ENCODE data around the gene EREG. TPM values are rescaled to one million over a fixed set of nuclear protein-coding genes. Genes with fewer than 3 reads are reported as not detected.

Gene EREG
- total RNA-seq, 2 experiments from 2014 or later, result not detected

DNA sequence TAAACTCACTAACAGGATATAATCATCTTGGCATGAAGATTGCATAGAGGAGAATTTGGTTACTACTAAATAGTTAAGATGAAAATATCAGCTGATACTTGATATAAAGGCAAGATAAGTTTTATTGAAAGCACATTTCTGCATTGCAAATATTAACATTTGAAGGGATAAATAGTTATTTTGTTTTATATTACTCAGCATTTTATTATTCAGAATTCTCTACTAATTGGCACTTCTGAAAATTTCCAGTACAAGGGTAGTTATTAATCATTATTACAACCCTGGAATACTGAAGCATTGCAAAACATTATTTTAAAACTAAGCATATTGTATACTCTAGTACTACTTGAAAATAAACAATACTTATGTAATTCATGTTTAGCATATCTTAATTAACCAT lies 47.3 kb downstream of the EREG start:
- POLR2A ChIA-PET, result no interaction called here
- CTCF ChIA-PET (ENCODE audit: unreplicated experiment), result no interaction called here

DNA sequence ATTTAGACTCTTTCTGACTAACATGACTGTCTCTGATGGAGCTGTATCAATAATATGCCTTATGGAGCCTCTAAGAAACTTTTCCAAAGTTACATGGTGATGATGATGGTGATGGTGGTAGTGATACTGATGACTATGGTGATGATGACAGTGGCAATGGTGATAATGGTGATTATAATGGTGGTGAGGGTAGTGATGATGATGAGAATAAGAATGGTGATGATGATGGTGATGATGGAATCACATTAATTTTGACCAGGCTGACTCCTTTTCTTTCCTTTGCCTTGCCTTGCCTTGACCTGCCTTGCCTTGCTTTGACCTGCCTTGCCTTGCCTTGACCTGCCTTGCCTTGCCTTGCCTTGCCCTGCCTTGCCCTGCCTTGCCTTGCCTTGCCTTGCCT lies 48.3 kb downstream of the EREG start:
- CTCF ChIA-PET (ENCODE audit: unreplicated experiment), result no interaction called here
- H3K27ac ChIP-seq (ENCODE audit: low read depth, low read length, poor library complexity, severe bottlenecking), result no peak overlapping the region
- H3K4me1 ChIP-seq (ENCODE audit: insufficient read depth, low read length, poor library complexity, severe bottlenecking), result no peaks in the 10 kb centered on the region
- H3K79me2 ChIP-seq (ENCODE audit: insufficient read depth, low read depth, low read length), result no peaks in the 10 kb centered on the region
- no peaks in the 10 kb centered on the region for H4K20me1 ChIP-seq (ENCODE audit: insufficient read depth, low read length)
- H3K4me2 ChIP-seq (ENCODE audit: low read length), result no peak overlapping the region
- no peak overlapping the region for H2AFZ ChIP-seq (ENCODE audit: low read length)
- no peaks in the 10 kb centered on the region for H3K36me3 ChIP-seq (ENCODE audit: insufficient read depth, low read length)
- TF ChIP-seq EZH2phosphoT487 (IDR thresholded peaks at IDR 0.05; ENCODE audit: borderline replicate concordance, low read depth, low read length) (no peak), CTCF (conservative IDR thresholded peaks at IDR 0.05; ENCODE audit: low read length) (no peak)
- POLR2A ChIA-PET, result no interaction called here
- intact Hi-C loops (cut with micrococcal nuclease; ENCODE audit: unreplicated experiment), result no loop called here
- DNase-seq (ENCODE audit: low spot score), result no peak
- no peak overlapping the region for H3K4me3 ChIP-seq (ENCODE audit: low read depth, low read length, poor library complexity, severe bottlenecking)
- H3K9me2 ChIP-seq (ENCODE audit: insufficient read depth, low read length), result no peaks in the 10 kb centered on the region
- H3K9me3 ChIP-seq (ENCODE audit: low read length), result no peaks in the 10 kb centered on the region
- BruUV-seq (replicated peaks), result no TSS peak

More for the DNA sequence above, 47.3 kb downstream of the EREG start:
- DNase-seq (ENCODE audit: low spot score), result no peak
- no peaks in the 10 kb centered on the region for H3K4me1 ChIP-seq (ENCODE audit: insufficient read depth, low read length, poor library complexity, severe bottlenecking)
- H3K27ac ChIP-seq (ENCODE audit: low read depth, low read length, poor library complexity, severe bottlenecking), result no peak overlapping the region
- no peak overlapping the region for H3K4me3 ChIP-seq (ENCODE audit: low read depth, low read length, poor library complexity, severe bottlenecking)
- H3K4me2 ChIP-seq (ENCODE audit: low read length), result no peak overlapping the region
- TF ChIP-seq CTCF (conservative IDR thresholded peaks at IDR 0.05; ENCODE audit: low read length) (no peak), EZH2phosphoT487 (IDR thresholded peaks at IDR 0.05; ENCODE audit: borderline replicate concordance, low read depth, low read length) (no peak)
- no peaks in the 10 kb centered on the region for H3K9me3 ChIP-seq (ENCODE audit: low read length)
- no peak overlapping the region for H2AFZ ChIP-seq (ENCODE audit: low read length)
- no TSS peak for BruUV-seq (replicated peaks)
- no peaks in the 10 kb centered on the region for H3K9me2 ChIP-seq (ENCODE audit: insufficient read depth, low read length)
- intact Hi-C loops (cut with micrococcal nuclease; ENCODE audit: unreplicated experiment), result no loop called here
- H3K36me3 ChIP-seq (ENCODE audit: insufficient read depth, low read length), result no peaks in the 10 kb centered on the region
- H3K79me2 ChIP-seq (ENCODE audit: insufficient read depth, low read depth, low read length), result no peaks in the 10 kb centered on the region
- H4K20me1 ChIP-seq (ENCODE audit: insufficient read depth, low read length), result no peaks in the 10 kb centered on the region

GRCh38 chr4:74414149-74414809 lies 49.3 kb downstream of the EREG start:
- no peak for DNase-seq (ENCODE audit: low spot score)
- H3K9me2 ChIP-seq (ENCODE audit: insufficient read depth, low read length), result no peaks in the 10 kb centered on the region
- H3K27ac ChIP-seq (ENCODE audit: low read depth, low read length, poor library complexity, severe bottlenecking), result no peak overlapping the region
- no peaks in the 10 kb centered on the region for H3K79me2 ChIP-seq (ENCODE audit: insufficient read depth, low read depth, low read length)
- no peak overlapping the region for H2AFZ ChIP-seq (ENCODE audit: low read length)
- H3K36me3 ChIP-seq (ENCODE audit: insufficient read depth, low read length), result no peaks in the 10 kb centered on the region
- intact Hi-C loops (cut with micrococcal nuclease; ENCODE audit: unreplicated experiment), result no loop called here
- H3K4me3 ChIP-seq (ENCODE audit: low read depth, low read length, poor library complexity, severe bottlenecking), result no peak overlapping the region
- TF ChIP-seq EZH2phosphoT487 (IDR thresholded peaks at IDR 0.05; ENCODE audit: borderline replicate concordance, low read depth, low read length) (no peak), CTCF (conservative IDR thresholded peaks at IDR 0.05; ENCODE audit: low read length) (no peak)
- no TSS peak for BruUV-seq (replicated peaks)
- H3K4me1 ChIP-seq (ENCODE audit: insufficient read depth, low read length, poor library complexity, severe bottlenecking), result no peaks in the 10 kb centered on the region
- ChIA-PET CTCF (ENCODE audit: unreplicated experiment) (no interaction called here), POLR2A (interaction anchor here (1.3 kb wide), 1 partner anchor 13 kb away, joined by 5 read pairs; no protein-coding TSS in a partner anchor)
- no peak overlapping the region for H3K4me2 ChIP-seq (ENCODE audit: low read length)
- H4K20me1 ChIP-seq (ENCODE audit: insufficient read depth, low read length), result no peaks in the 10 kb centered on the region
- H3K9me3 ChIP-seq (ENCODE audit: low read length), result no peaks in the 10 kb centered on the region
